OCI-LY7 (cell line): ENCODE measurements around the gene IL37. TPM values are rescaled to one million over a fixed set of nuclear protein-coding genes. Genes with fewer than 3 reads are reported as not detected.

Experiments
- BruUV-seq: library from RNA; stranded (reverse); fragments of 400-500 nt; replicated peaks from 2 replicates; lab custom pipeline; 2021; lab: Mats Ljungman, UMichigan
- CTCF ChIA-PET: fragments of 300-600 bp; sonication (Branson Sonifier 250); formaldehyde crosslinking; loops from one replicate; lab custom pipeline; 2022; ENCODE audit warnings: antibody characterized with exemption; ENCODE audit not compliant: unreplicated experiment; lab: Charles Lee
- POLR2A ChIA-PET: fragments of 300-600 bp; sonication (Branson Sonifier 250); formaldehyde crosslinking; loops from one replicate; lab custom pipeline; 2022; ENCODE audit warnings: antibody characterized with exemption; lab: Charles Lee
- DNase-seq: peaks from one replicate; pipeline ENCODE4 v3.0.0-alpha.2; 2015; ENCODE audit warnings: low spot score
- H2AFZ ChIP-seq: fragments of 200-600 bp; sonication (generic), shearing (Covaris generic); 2 replicates; pipeline ENCODE4 v1.6.1; 2014; ENCODE audit warnings: mild to moderate bottlenecking, antibody characterized with exemption, low read length, moderate library complexity
- H3K27ac ChIP-seq: fragments of 200-600 bp; sonication (generic); 2 replicates; pipeline ENCODE4 v1.5.1; 2014; ENCODE audit warnings: mixed run types, low read depth, mild to moderate bottlenecking, moderate library complexity, low read length, inconsistent platforms; ENCODE audit not compliant: poor library complexity, severe bottlenecking
- H3K36me3 ChIP-seq: fragments of 200-600 bp; sonication (generic); 2 replicates; pipeline ENCODE4 v1.6.1; 2014; ENCODE audit warnings: mild to moderate bottlenecking, antibody characterized with exemption, low read length, moderate library complexity, mixed read lengths; ENCODE audit not compliant: insufficient read depth
- H3K4me1 ChIP-seq: fragments of 200-600 bp; sonication (generic); 2 replicates; pipeline ENCODE4 v1.5.1; 2014; ENCODE audit warnings: mild to moderate bottlenecking, low read length; ENCODE audit not compliant: insufficient read depth, poor library complexity, severe bottlenecking
- H3K4me2 ChIP-seq: fragments of 200-600 bp; sonication (generic); 2 replicates; pipeline ENCODE4 v1.6.1; 2014; ENCODE audit warnings: mild to moderate bottlenecking, low read length
- H3K4me3 ChIP-seq: fragments of 200-600 bp; sonication (generic); 2 replicates; pipeline ENCODE4 v1.5.1; 2014; ENCODE audit warnings: mild to moderate bottlenecking, low read depth, low read length; ENCODE audit not compliant: poor library complexity, severe bottlenecking
- H3K79me2 ChIP-seq: fragments of 200-600 bp; sonication (generic); 2 replicates; pipeline ENCODE4 v1.6.1; 2016; ENCODE audit warnings: low read depth, mild to moderate bottlenecking, low read length, moderate library complexity, mixed read lengths; ENCODE audit not compliant: insufficient read depth
- H3K9me2 ChIP-seq: fragments of 200-600 bp; sonication (generic); 2 replicates; pipeline ENCODE4 v1.6.1; 2016; ENCODE audit warnings: mild to moderate bottlenecking, low read length, mixed read lengths; ENCODE audit not compliant: insufficient read depth
- H3K9me3 ChIP-seq: fragments of 200-600 bp; sonication (generic); 2 replicates; pipeline ENCODE4 v1.6.1; 2014; ENCODE audit warnings: mild to moderate bottlenecking, mixed run types, low read length, mixed read lengths
- H4K20me1 ChIP-seq: fragments of 200-600 bp; sonication (generic); 2 replicates; pipeline ENCODE4 v1.6.1; 2014; ENCODE audit warnings: mild to moderate bottlenecking, antibody characterized with exemption, low read length, moderate library complexity, mixed read lengths; ENCODE audit not compliant: insufficient read depth
- EZH2phosphoT487 ChIP-seq: fragments of 200-600 bp; sonication (generic); IDR thresholded peaks from 2 replicates; pipeline ENCODE4 v1.6.1; 2018; ENCODE audit warnings: low read depth, borderline replicate concordance, mild to moderate bottlenecking, mixed run types, antibody characterized with exemption, low read length, moderate library complexity, mixed read lengths
- intact Hi-C: fragments of 100-400 bp; cut with micrococcal nuclease; formaldehyde crosslinking; loops from one replicate; pipeline ENCODE4 v1.10.0; 2022; ENCODE audit not compliant: unreplicated experiment
- total RNA-seq, 2 experiments: library from RNA; depleted of rRNA in 1 of 2; stranded (reverse); fragments of >200 nt in 1 of 2; shearing (Covaris generic) in 1 of 2; gene quantifications; 2 replicates each; pipeline ENCODE4 v1.2.3, GENCODE V29; 2014 to 2022
- TF ChIP-seq, protein P1 (sequence below): fragments of 200-600 bp; sonication (generic); conservative IDR thresholded peaks from 2 replicates; pipeline ENCODE4 v1.5.1; 2014; ENCODE audit warnings: mild to moderate bottlenecking, antibody characterized with exemption, low read length, moderate library complexity, mixed read lengths

The IL37 gene
- total RNA-seq, 2 experiments from 2014 or later = not detected

DNA sequence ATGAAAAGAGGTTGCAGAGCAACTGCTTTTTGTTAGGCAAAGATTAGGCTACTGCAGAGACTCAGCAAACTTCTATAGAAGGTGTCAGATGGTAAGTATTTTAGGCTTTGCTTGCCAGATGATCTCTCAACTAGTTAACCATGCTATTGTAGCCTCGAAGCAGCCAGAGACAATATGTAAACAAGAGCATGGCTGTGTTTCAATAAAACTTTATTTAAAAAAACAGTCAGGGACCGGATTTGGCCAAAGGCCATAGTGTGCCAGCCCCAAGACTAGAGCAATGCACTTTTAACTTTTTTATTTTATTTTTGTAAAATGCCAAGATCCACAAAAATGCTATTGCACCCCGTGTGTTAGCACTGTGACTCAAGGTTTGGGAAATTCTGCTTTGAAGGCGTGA, 1.4 kb downstream of the IL37 start:
- Histone ChIP-seq H3K36me3 (no peaks in the 10 kb centered on the region), H3K4me2 (no peak overlapping the region), H3K9me3 (no peaks in the 10 kb centered on the region), H2AFZ (no peak overlapping the region), H3K27ac (no peak overlapping the region), H3K4me1 (no peaks in the 10 kb centered on the region), H3K4me3 (no peak overlapping the region), H4K20me1 (no peaks in the 10 kb centered on the region), H3K79me2 (no peaks in the 10 kb centered on the region), H3K9me2 (no peaks in the 10 kb centered on the region)
- ChIA-PET POLR2A (no interaction called here), CTCF (no interaction called here)
- no peak for TF ChIP-seq EZH2phosphoT487
- TF ChIP-seq, protein P1, sequence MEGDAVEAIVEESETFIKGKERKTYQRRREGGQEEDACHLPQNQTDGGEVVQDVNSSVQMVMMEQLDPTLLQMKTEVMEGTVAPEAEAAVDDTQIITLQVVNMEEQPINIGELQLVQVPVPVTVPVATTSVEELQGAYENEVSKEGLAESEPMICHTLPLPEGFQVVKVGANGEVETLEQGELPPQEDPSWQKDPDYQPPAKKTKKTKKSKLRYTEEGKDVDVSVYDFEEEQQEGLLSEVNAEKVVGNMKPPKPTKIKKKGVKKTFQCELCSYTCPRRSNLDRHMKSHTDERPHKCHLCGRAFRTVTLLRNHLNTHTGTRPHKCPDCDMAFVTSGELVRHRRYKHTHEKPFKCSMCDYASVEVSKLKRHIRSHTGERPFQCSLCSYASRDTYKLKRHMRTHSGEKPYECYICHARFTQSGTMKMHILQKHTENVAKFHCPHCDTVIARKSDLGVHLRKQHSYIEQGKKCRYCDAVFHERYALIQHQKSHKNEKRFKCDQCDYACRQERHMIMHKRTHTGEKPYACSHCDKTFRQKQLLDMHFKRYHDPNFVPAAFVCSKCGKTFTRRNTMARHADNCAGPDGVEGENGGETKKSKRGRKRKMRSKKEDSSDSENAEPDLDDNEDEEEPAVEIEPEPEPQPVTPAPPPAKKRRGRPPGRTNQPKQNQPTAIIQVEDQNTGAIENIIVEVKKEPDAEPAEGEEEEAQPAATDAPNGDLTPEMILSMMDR = no peak
- no TSS peak for BruUV-seq
- DNase-seq = no peak
- intact Hi-C loops = no loop called here

DNA sequence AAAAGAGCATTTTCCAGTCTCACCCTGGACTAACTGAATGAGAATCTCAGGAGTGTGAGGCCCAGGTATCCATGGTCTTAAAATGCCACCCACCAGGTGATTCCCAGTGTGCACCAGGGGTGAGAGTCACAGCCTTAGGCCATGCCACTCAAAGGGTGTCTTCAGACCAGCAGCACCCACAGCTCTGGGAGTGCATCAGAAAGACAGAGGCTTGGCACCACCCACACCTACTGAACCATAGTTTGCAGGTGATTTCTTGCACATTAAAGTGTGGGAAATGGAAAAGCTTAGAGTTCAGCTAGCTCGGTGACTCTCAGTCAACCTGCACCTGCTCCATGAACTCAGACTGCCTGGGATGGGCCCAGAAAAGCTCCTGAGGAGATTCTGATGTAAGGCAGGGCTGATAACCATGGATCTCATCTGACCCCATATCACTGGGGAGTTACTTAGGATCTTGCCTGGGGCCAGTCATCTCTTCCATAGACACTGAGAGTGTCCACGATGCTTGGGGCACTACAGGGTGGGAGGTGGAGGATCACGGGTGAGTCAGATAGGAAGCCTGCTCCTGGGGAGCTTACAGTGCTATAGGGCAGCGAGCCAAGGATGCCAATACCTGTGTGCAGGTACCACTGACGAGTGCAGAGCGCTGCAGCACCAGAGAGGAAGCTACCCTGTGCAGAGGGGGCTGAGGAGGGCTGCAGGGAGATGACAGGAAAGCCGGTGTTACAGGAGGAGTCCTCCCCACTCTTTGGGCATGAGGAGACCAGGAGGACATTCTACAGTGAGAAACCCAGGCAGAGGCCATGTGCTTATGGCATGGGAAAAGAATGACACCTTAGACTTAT, 4.6 kb downstream of the IL37 start:
- no peak overlapping the region for H3K4me3 ChIP-seq
- H3K79me2 ChIP-seq = no peaks in the 10 kb centered on the region
- no peak overlapping the region for H3K4me2 ChIP-seq
- H2AFZ ChIP-seq = no peak overlapping the region
- TF ChIP-seq, protein P1 = no peak
- no peak for TF ChIP-seq EZH2phosphoT487
- no peaks in the 10 kb centered on the region for H4K20me1 ChIP-seq
- ChIA-PET POLR2A (interaction anchor here (0.5 kb wide), 1 partner anchor 26 kb away, joined by 4 read pairs; no protein-coding TSS in a partner anchor), CTCF (interaction anchor here (0.9 kb wide), 1 partner anchor 30 kb away, joined by 3 read pairs; no protein-coding TSS in a partner anchor)
- no peak overlapping the region for H3K27ac ChIP-seq
- H3K36me3 ChIP-seq = no peaks in the 10 kb centered on the region
- no peaks in the 10 kb centered on the region for H3K9me2 ChIP-seq
- DNase-seq = no peak
- no peaks in the 10 kb centered on the region for H3K4me1 ChIP-seq
- no peaks in the 10 kb centered on the region for H3K9me3 ChIP-seq
- BruUV-seq = no TSS peak
- intact Hi-C loops = no loop called here

DNA sequence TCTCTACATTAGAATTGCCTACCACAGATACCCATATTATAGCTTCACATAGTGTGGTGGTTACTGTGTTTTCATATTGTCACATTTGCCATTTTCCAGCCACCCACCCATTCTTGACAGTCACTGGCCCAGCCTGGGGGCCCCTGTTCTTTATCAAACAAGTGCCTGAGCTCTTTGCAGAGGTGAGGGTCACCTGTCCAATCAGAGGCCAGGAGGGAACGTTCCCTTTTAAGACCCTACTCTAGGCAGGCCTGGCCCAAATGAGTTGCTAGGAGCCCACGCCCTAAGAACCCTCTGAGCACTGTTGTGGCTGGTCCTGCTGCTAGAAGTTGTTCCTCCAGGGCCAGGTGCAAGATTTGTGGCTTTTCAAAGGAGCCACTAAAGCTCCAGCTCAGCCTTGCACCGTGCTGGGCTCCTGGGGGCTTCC, 5.2 kb downstream of the IL37 start:
- ChIA-PET POLR2A (no interaction called here), CTCF (no interaction called here)
- TF ChIP-seq, protein P1 = no peak
- no peak for TF ChIP-seq EZH2phosphoT487
- Histone ChIP-seq H3K27ac (no peak overlapping the region), H3K4me1 (no peaks in the 10 kb centered on the region), H3K9me3 (no peaks in the 10 kb centered on the region), H3K4me3 (no peak overlapping the region), H3K9me2 (no peaks in the 10 kb centered on the region), H2AFZ (no peak overlapping the region), H3K79me2 (no peaks in the 10 kb centered on the region), H4K20me1 (no peaks in the 10 kb centered on the region), H3K4me2 (no peak overlapping the region), H3K36me3 (no peaks in the 10 kb centered on the region)
- DNase-seq = no peak
- intact Hi-C loops = no loop called here
- BruUV-seq = no TSS peak
